Tibial nerve (tissue), 4 donors: ENCODE measurements around the gene GSTM2.

Experiments used
- CTCF ChIP-seq, 5 experiments: fragments of 200-600 bp in 3 of 5; fragments of 450-650 bp in 2 of 5; sonication (generic) in 3 of 5; IDR thresholded peaks; one replicate each; pipeline ENCODE4 v1.5.1; 2016 to 2019; ENCODE audit warnings: antibody characterized with exemption in 5 of 5, mild to moderate bottlenecking in 3 of 5, moderate library complexity in 2 of 5
- EP300 ChIP-seq, 2 donors: sonication (generic); formaldehyde crosslinking; IDR thresholded peaks; one replicate each; pipeline ENCODE4 v1.6.1; 2017; ENCODE audit warnings: antibody characterized with exemption in 2 of 2, mild to moderate bottlenecking in 1 of 2
- POLR2A ChIP-seq, 2 donors: fragments of 450-650 bp; IDR thresholded peaks; one replicate each; pipeline ENCODE4 v1.6.1; 2017; ENCODE audit warnings: antibody characterized with exemption in 2 of 2, mild to moderate bottlenecking in 2 of 2, moderate library complexity in 2 of 2

- TF ChIP-seq POLR2A (IDR thresholded peaks at IDR 0.05) (no peak), CTCF (IDR thresholded peaks at IDR 0.05) (no peak), EP300 (IDR thresholded peaks at IDR 0.05) (no peak)
These were observed 7.7 kb upstream of the GSTM2 start for GRCh38 chr1:109659997-109660690.
